ENCODE data around the gene LRP1.

DNA sequence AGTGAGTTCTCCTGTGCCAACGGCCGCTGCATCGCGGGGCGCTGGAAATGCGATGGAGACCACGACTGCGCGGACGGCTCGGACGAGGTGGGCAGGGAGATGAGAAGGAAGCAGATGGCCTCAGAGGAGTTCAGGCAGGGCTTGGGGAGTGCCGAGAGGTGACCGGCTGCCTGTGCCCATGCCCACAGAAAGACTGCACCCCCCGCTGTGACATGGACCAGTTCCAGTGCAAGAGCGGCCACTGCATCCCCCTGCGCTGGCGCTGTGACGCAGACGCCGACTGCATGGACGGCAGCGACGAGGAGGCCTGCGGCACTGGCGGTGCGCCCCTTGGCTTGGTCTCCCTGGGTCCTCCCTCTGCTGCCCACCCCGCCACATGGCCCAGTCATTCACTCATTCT lies 74.9 kb downstream of the LRP1 start:
- TF ChIP-seq, protein P1, sequence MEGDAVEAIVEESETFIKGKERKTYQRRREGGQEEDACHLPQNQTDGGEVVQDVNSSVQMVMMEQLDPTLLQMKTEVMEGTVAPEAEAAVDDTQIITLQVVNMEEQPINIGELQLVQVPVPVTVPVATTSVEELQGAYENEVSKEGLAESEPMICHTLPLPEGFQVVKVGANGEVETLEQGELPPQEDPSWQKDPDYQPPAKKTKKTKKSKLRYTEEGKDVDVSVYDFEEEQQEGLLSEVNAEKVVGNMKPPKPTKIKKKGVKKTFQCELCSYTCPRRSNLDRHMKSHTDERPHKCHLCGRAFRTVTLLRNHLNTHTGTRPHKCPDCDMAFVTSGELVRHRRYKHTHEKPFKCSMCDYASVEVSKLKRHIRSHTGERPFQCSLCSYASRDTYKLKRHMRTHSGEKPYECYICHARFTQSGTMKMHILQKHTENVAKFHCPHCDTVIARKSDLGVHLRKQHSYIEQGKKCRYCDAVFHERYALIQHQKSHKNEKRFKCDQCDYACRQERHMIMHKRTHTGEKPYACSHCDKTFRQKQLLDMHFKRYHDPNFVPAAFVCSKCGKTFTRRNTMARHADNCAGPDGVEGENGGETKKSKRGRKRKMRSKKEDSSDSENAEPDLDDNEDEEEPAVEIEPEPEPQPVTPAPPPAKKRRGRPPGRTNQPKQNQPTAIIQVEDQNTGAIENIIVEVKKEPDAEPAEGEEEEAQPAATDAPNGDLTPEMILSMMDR (conservative IDR thresholded peaks at IDR 0.05; ENCODE audit: low read depth, low read length): no peak
- TF ChIP-seq POLR2A (IDR thresholded peaks at IDR 0.05; ENCODE audit: low read depth, low read length): no peak

Measured in IMR-90 (cell line).